ENCODE results near the gene EXOC4.

The EXOC4 gene

GRCh38 chr7:133514551-133514950 lies 261.7 kb downstream of the EXOC4 start:
- no peak for DNase-seq (ENCODE audit: low read depth, low spot score)
- Histone ChIP-seq H3K9me3 (ENCODE audit: low read depth, low read length) (no peaks in the 10 kb centered on the region), H3K9ac (ENCODE audit: insufficient read length) (no peak overlapping the region), H3K36me3 (ENCODE audit: insufficient read depth, low read length) (no peaks in the 10 kb centered on the region), H3K4me3 (no peak overlapping the region), H3K27ac (no peak overlapping the region)
- TF ChIP-seq EZH2 (IDR thresholded peaks at IDR 0.05): no peak
- TF ChIP-seq FOXP2 (optimal IDR thresholded peaks at IDR 0.05; ENCODE audit: control extremely low read depth, extremely low read length, insufficient read depth): no peak
- no peak for TF ChIP-seq POLR2AphosphoS5 (IDR thresholded peaks at IDR 0.05; ENCODE audit: borderline replicate concordance, low read depth, low read length)

GRCh38 chr7:133517766-133518165 lies 264.9 kb downstream of the EXOC4 start:
- no peak for DNase-seq (ENCODE audit: low read depth, low spot score)
- Histone ChIP-seq H3K9ac (ENCODE audit: insufficient read length) (no peak overlapping the region), H3K27ac (no peak overlapping the region), H3K36me3 (ENCODE audit: insufficient read depth, low read length) (no peaks in the 10 kb centered on the region), H3K4me3 (no peak overlapping the region), H3K9me3 (ENCODE audit: low read depth, low read length) (no peaks in the 10 kb centered on the region)
- TF ChIP-seq EZH2 (IDR thresholded peaks at IDR 0.05) (no peak), FOXP2 (optimal IDR thresholded peaks at IDR 0.05; ENCODE audit: control extremely low read depth, extremely low read length, insufficient read depth) (no peak), POLR2AphosphoS5 (IDR thresholded peaks at IDR 0.05; ENCODE audit: borderline replicate concordance, low read depth, low read length) (no peak)

- no peak for DNase-seq (ENCODE audit: low read depth, low spot score)
- no peak overlapping the region for H3K9ac ChIP-seq (ENCODE audit: insufficient read length)
- no peaks in the 10 kb centered on the region for H3K36me3 ChIP-seq (ENCODE audit: insufficient read depth, low read length)
- TF ChIP-seq EZH2 (IDR thresholded peaks at IDR 0.05) (no peak), POLR2AphosphoS5 (IDR thresholded peaks at IDR 0.05; ENCODE audit: borderline replicate concordance, low read depth, low read length) (no peak), FOXP2 (optimal IDR thresholded peaks at IDR 0.05; ENCODE audit: control extremely low read depth, extremely low read length, insufficient read depth) (no peak)
- no peaks in the 10 kb centered on the region for H3K9me3 ChIP-seq (ENCODE audit: low read depth, low read length)
- no peak overlapping the region for H3K4me3 ChIP-seq
- no peak overlapping the region for H3K27ac ChIP-seq
Observed at GRCh38 chr7:133518718-133519117, 265.8 kb downstream of the EXOC4 start.

GRCh38 chr7:133520248-133520647 lies 267.4 kb downstream of the EXOC4 start:
- H3K4me3 ChIP-seq: no peak overlapping the region
- no peak for DNase-seq (ENCODE audit: low read depth, low spot score)
- TF ChIP-seq POLR2AphosphoS5 (IDR thresholded peaks at IDR 0.05; ENCODE audit: borderline replicate concordance, low read depth, low read length): no peak
- no peak for TF ChIP-seq FOXP2 (optimal IDR thresholded peaks at IDR 0.05; ENCODE audit: control extremely low read depth, extremely low read length, insufficient read depth)
- TF ChIP-seq EZH2 (IDR thresholded peaks at IDR 0.05): no peak
- no peak overlapping the region for H3K27ac ChIP-seq
- H3K9ac ChIP-seq (ENCODE audit: insufficient read length): no peak overlapping the region
- H3K9me3 ChIP-seq (ENCODE audit: low read depth, low read length): no peaks in the 10 kb centered on the region
- H3K36me3 ChIP-seq (ENCODE audit: insufficient read depth, low read length): no peaks in the 10 kb centered on the region

GRCh38 chr7:133522501-133522900 lies 269.6 kb downstream of the EXOC4 start:
- no peak overlapping the region for H3K4me3 ChIP-seq
- TF ChIP-seq FOXP2 (optimal IDR thresholded peaks at IDR 0.05; ENCODE audit: control extremely low read depth, extremely low read length, insufficient read depth): no peak
- TF ChIP-seq POLR2AphosphoS5 (IDR thresholded peaks at IDR 0.05; ENCODE audit: borderline replicate concordance, low read depth, low read length): no peak
- no peak for TF ChIP-seq EZH2 (IDR thresholded peaks at IDR 0.05)

GRCh38 chr7:133528796-133529195 lies 275.9 kb downstream of the EXOC4 start:
- no peak for DNase-seq (ENCODE audit: low read depth, low spot score)
- no peaks in the 10 kb centered on the region for H3K36me3 ChIP-seq (ENCODE audit: insufficient read depth, low read length)
- H3K4me3 ChIP-seq: no peak overlapping the region
- no peak for TF ChIP-seq EZH2 (IDR thresholded peaks at IDR 0.05)
- TF ChIP-seq POLR2AphosphoS5 (IDR thresholded peaks at IDR 0.05; ENCODE audit: borderline replicate concordance, low read depth, low read length): no peak
- TF ChIP-seq FOXP2 (optimal IDR thresholded peaks at IDR 0.05; ENCODE audit: control extremely low read depth, extremely low read length, insufficient read depth): no peak
- no peak overlapping the region for H3K27ac ChIP-seq
- H3K9me3 ChIP-seq (ENCODE audit: low read depth, low read length): no peaks in the 10 kb centered on the region
- no peak overlapping the region for H3K9ac ChIP-seq (ENCODE audit: insufficient read length)

More at GRCh38 chr7:133522501-133522900, 269.6 kb downstream of the EXOC4 start:
- DNase-seq (ENCODE audit: low read depth, low spot score): no peak
- Histone ChIP-seq H3K27ac (no peak overlapping the region), H3K36me3 (ENCODE audit: insufficient read depth, low read length) (no peaks in the 10 kb centered on the region), H3K9ac (ENCODE audit: insufficient read length) (no peak overlapping the region), H3K9me3 (ENCODE audit: low read depth, low read length) (no peaks in the 10 kb centered on the region)

- DNase-seq (ENCODE audit: low read depth, low spot score): no peak
- Histone ChIP-seq H3K4me3 (no peak overlapping the region), H3K9me3 (ENCODE audit: low read depth, low read length) (no peaks in the 10 kb centered on the region), H3K36me3 (ENCODE audit: insufficient read depth, low read length) (no peaks in the 10 kb centered on the region), H3K9ac (ENCODE audit: insufficient read length) (no peak overlapping the region), H3K27ac (no peak overlapping the region)
- TF ChIP-seq EZH2 (IDR thresholded peaks at IDR 0.05): no peak
- TF ChIP-seq POLR2AphosphoS5 (IDR thresholded peaks at IDR 0.05; ENCODE audit: borderline replicate concordance, low read depth, low read length): no peak
- TF ChIP-seq FOXP2 (optimal IDR thresholded peaks at IDR 0.05; ENCODE audit: control extremely low read depth, extremely low read length, insufficient read depth): no peak
Observed at GRCh38 chr7:133529861-133530260, 277.0 kb downstream of the EXOC4 start.

GRCh38 chr7:133530682-133531081 lies 277.8 kb downstream of the EXOC4 start:
- Histone ChIP-seq H3K9ac (ENCODE audit: insufficient read length) (no peak overlapping the region), H3K27ac (no peak overlapping the region), H3K4me3 (no peak overlapping the region), H3K9me3 (ENCODE audit: low read depth, low read length) (no peaks in the 10 kb centered on the region), H3K36me3 (ENCODE audit: insufficient read depth, low read length) (no peaks in the 10 kb centered on the region)
- TF ChIP-seq FOXP2 (optimal IDR thresholded peaks at IDR 0.05; ENCODE audit: control extremely low read depth, extremely low read length, insufficient read depth) (no peak), EZH2 (IDR thresholded peaks at IDR 0.05) (no peak), POLR2AphosphoS5 (IDR thresholded peaks at IDR 0.05; ENCODE audit: borderline replicate concordance, low read depth, low read length) (no peak)
- no peak for DNase-seq (ENCODE audit: low read depth, low spot score)

GRCh38 chr7:133534816-133535215 lies 281.9 kb downstream of the EXOC4 start:
- TF ChIP-seq POLR2AphosphoS5 (IDR thresholded peaks at IDR 0.05; ENCODE audit: borderline replicate concordance, low read depth, low read length) (no peak), EZH2 (IDR thresholded peaks at IDR 0.05) (no peak), FOXP2 (optimal IDR thresholded peaks at IDR 0.05; ENCODE audit: control extremely low read depth, extremely low read length, insufficient read depth) (no peak)
- H3K9me3 ChIP-seq (ENCODE audit: low read depth, low read length): no peaks in the 10 kb centered on the region
- H3K4me3 ChIP-seq: no peak overlapping the region
- H3K36me3 ChIP-seq (ENCODE audit: insufficient read depth, low read length): no peaks in the 10 kb centered on the region
- no peak overlapping the region for H3K9ac ChIP-seq (ENCODE audit: insufficient read length)
- no peak for DNase-seq (ENCODE audit: low read depth, low spot score)
- H3K27ac ChIP-seq: no peak overlapping the region

Measured in SK-N-MC (cell line).